NCI-H1105 treated with DMSO at 0.1 percent for 48 hours (cell line): Measurements from ENCODE around the gene TMEM108.
A peak's percentile ranks its signal among the peaks of the same experiment; 100 is the strongest.

Source experiments
- DNase-seq: peaks from one replicate; lab custom pipeline; 2025; lab: John Stamatoyannopoulos, UW

Gene TMEM108

GRCh38 chr3:133278260-133279043 is 240.3 kb downstream of the TMEM108 start:
- DNase-seq, result no peak

GRCh38 chr3:133280586-133280985 is 242.4 kb downstream of the TMEM108 start:
- no peak for DNase-seq

GRCh38 chr3:133282236-133282635 is 244.0 kb downstream of the TMEM108 start:
- no peak for DNase-seq

GRCh38 chr3:133283958-133284807 is 246.0 kb downstream of the TMEM108 start:
- DNase-seq, result no peak

GRCh38 chr3:133289322-133289721 is 251.1 kb downstream of the TMEM108 start:
- no peak for DNase-seq

GRCh38 chr3:133292296-133292695 is 254.1 kb downstream of the TMEM108 start:
- peak; percentile 66 for DNase-seq

- DNase-seq, result peak; percentile 70
These were observed 255.4 kb downstream of the TMEM108 start for GRCh38 chr3:133293397-133294110.

GRCh38 chr3:133294253-133294652 is 256.1 kb downstream of the TMEM108 start:
- no peak for DNase-seq

GRCh38 chr3:133295199-133295901 is 257.2 kb downstream of the TMEM108 start:
- DNase-seq, result peak; percentile 23

GRCh38 chr3:133295944-133296917 is 258.0 kb downstream of the TMEM108 start:
- no peak for DNase-seq

- no peak for DNase-seq
These were observed 258.8 kb downstream of the TMEM108 start for GRCh38 chr3:133296981-133297380.

GRCh38 chr3:133300102-133300501 is 261.9 kb downstream of the TMEM108 start:
- DNase-seq, result no peak

GRCh38 chr3:133301194-133301593 is 263.0 kb downstream of the TMEM108 start:
- DNase-seq, result no peak

- DNase-seq, result no peak
These were observed 263.5 kb downstream of the TMEM108 start for GRCh38 chr3:133301731-133302130.

GRCh38 chr3:133303430-133303829 is 265.2 kb downstream of the TMEM108 start:
- DNase-seq, result no peak

- no peak for DNase-seq
These were observed 279.7 kb downstream of the TMEM108 start for GRCh38 chr3:133317866-133318265.

GRCh38 chr3:133328373-133328772 is 290.2 kb downstream of the TMEM108 start:
- no peak for DNase-seq

- DNase-seq, result peak; percentile 43
These were observed 291.4 kb downstream of the TMEM108 start for GRCh38 chr3:133329626-133330025.

GRCh38 chr3:133330065-133330464 is 291.9 kb downstream of the TMEM108 start:
- DNase-seq, result peak; percentile 38

- no peak for DNase-seq
These were observed 292.3 kb downstream of the TMEM108 start for GRCh38 chr3:133330522-133330921.

GRCh38 chr3:133354721-133355120 is 316.5 kb downstream of the TMEM108 start:
- DNase-seq, result no peak
